Heart right ventricle (tissue), 16 donors: ENCODE measurements around the gene REPS1. TPM values are rescaled to one million over a fixed set of nuclear protein-coding genes. Genes with fewer than 3 reads are reported as not detected.

Source experiments
- ATAC-seq, 8 donors: fragments of 200-7000 bp; cut with Tn5 transposase; one replicate each; pipeline ENCODE4 v1.9.1; 2020; ENCODE audit warnings: mild to moderate bottlenecking in 8 of 8, moderate library complexity in 8 of 8, moderate number of reproducible peaks in 1 of 8
- DNase-seq, 2 donors: peaks; one replicate each; pipeline ENCODE4 v3.0.0-alpha.2; 2020
- H3K27ac ChIP-seq, 10 donors: fragments of 200-600 bp; sonication (generic) in 2 of 10; one replicate each; pipeline versions ENCODE4 v1.5.0 to v1.8.0; 2020 to 2022; ENCODE audit warnings: mild to moderate bottlenecking in 3 of 10
- H3K27me3 ChIP-seq, 7 donors: fragments of 200-600 bp; one replicate each; pipeline ENCODE4 v1.8.0; 2021 to 2022; ENCODE audit warnings: mild to moderate bottlenecking in 2 of 7
- H3K36me3 ChIP-seq, 9 donors: fragments of 200-600 bp; sonication (generic) in 1 of 9; one replicate each; pipeline versions ENCODE4 v1.5.0 to v1.8.0; 2020 to 2022; ENCODE audit warnings: mild to moderate bottlenecking in 2 of 9
- H3K4me1 ChIP-seq, 9 donors: fragments of 200-600 bp; sonication (generic) in 1 of 9; one replicate each; pipeline versions ENCODE4 v1.5.0 to v1.8.0; 2020 to 2022; ENCODE audit warnings: mild to moderate bottlenecking in 4 of 9
- H3K4me3 ChIP-seq, 10 donors: fragments of 200-600 bp; sonication (generic) in 2 of 10; one replicate each; pipeline versions ENCODE4 v1.5.0 to v1.8.0; 2020 to 2022; ENCODE audit warnings: mild to moderate bottlenecking in 7 of 10, moderate library complexity in 2 of 10
- H3K9me3 ChIP-seq, 11 donors: fragments of 200-600 bp in 10 of 11; sonication (generic) in 2 of 11; one replicate each; pipeline versions ENCODE4 v1.5.0 to v1.8.0; 2013 to 2022; ENCODE audit warnings: mild to moderate bottlenecking in 2 of 11, control low read depth in 1 of 11, moderate library complexity in 1 of 11
- CTCF ChIP-seq, 9 donors: fragments of 200-600 bp; sonication (generic) in 2 of 9; IDR thresholded peaks; one replicate each; pipeline versions ENCODE4 v1.5.0 to v1.8.0; 2021 to 2022; ENCODE audit warnings: antibody characterized with exemption in 9 of 9, mild to moderate bottlenecking in 5 of 9, moderate library complexity in 1 of 9
- WGBS, 2 donors: extraction: QIAGEN DNeasy Blood & Tissue Kit; methylation state at CpG; one replicate each; pipeline ENCODE4 v1.1.7; 2013; ENCODE audit warnings: inconsistent platforms in 1 of 2; 5-methylcytosine and 5-hydroxymethylcytosine counted together
- intact Hi-C, 10 donors: fragments of 100-400 bp; cut with DNase I; formaldehyde crosslinking; loops; one replicate each; pipeline versions ENCODE4 v1.11.1 to v1.14.2; 2022
- polyA plus RNA-seq, 2 donors: library from polyadenylated mRNA; stranded (reverse); fragments of 200-250 nt; gene quantifications; one replicate each; pipeline ENCODE4 v1.2.3, GENCODE V29; 2013
- total RNA-seq, 10 donors: library from RNA; stranded (reverse); fragmentation: NEBNext Ultra II Directional in 3 of 10; extraction: Animal tissue kit (Norgen Biotek cat#: 25700) in 3 of 10; gene quantifications; one replicate each; pipeline versions ENCODE4 v1.2.1 to v1.2.4, GENCODE V29; 2021 to 2023
- donor health status: Arrhythmogenic right ventricular cardiomyopathy.
- donor health status: ischemic (EF 13 %, LVEDD 7.1; RV severe dilation, severe dysfunction).
- donor health status: healthy with polysubstance abuse.
- donor health status: DM: no; HTN: yes; CAD: no.
- donor health status: DM: no; HTN: no; CAD: no.
- donor health status: ischemic (EF 25% LVEDD 6.9; RV normal size, moderate dysfunction).
- donor health status: ischemic (EF 25% LVEDD 5.7; RV mildly dilated, moderate dysfunction).
- donor health status: healthy.
- donor health status: DM: yes; HTN: yes; CAD: no.
- donor health status: Ischemic cardiomyopathy.
- donor health status: ischemic (EF 35%, LVEDD 5.7; RV mildly dilated, moderate dysfunction).
- donor health status: nonischemic (EF 11% LVEDD 7.7; RV severe dilation, severe dysfunction).
- donor health status: DM: yes; HTN: yes; CAD: no.
- donor health status: PGD.
- donor health status: ischemic (EF 29% LVEDD 5.4; RV normal size, mild dysfunction).
- donor health status: nonischemic (EF 23%, LVEDD 6.1; RV moderate dilation, normal function).

Gene REPS1
- total and polyA plus RNA-seq, 12 donors = 30.2 to 43.9 (median 39.4) TPM

- WGBS, 2 donors = 9 to 11% methylated on average over 3 of the region's 3 CpGs
- H3K27ac ChIP-seq = peak overlapping the region in 7 of 10 donors; percentile 27 to 97 (median 94)
- intact Hi-C loops = loop anchor here in 6 of 10 donors (2.0 to 10.0 kb wide), 6 partner anchors 34 to 170 kb away; partner anchors contain the start of gene ABRACL (in 1 of the 6)
These were observed 1.5 kb downstream of the REPS1 start for GRCh38 chr6:138986578-138986977.

GRCh38 chr6:138981416-138981815 is 6.6 kb downstream of the REPS1 start:
- ATAC-seq = no peak
- peaks cover 0 to 73% (median 51%) of the 10 kb centered on the region in 9 donors for H3K4me1 ChIP-seq
- 52 to 68% methylated on average over 2 of the region's 2 CpGs for WGBS, 2 donors

More at GRCh38 chr6:138986578-138986977, 1.5 kb downstream of the REPS1 start:
- Histone ChIP-seq H3K36me3 (no peaks in the 10 kb centered on the region), H3K9me3 (no peaks in the 10 kb centered on the region), H3K27me3 (no peaks in the 10 kb centered on the region), H3K4me1 (peaks cover 0 to 62% (median 51%) of the 10 kb centered on the region in 9 donors), H3K4me3 (peak overlapping the region; percentile 64 to 97 (median 92))
- no peak for TF ChIP-seq CTCF (IDR thresholded peaks at IDR 0.05)
- ATAC-seq (no peak), DNase-seq (no peak)

GRCh38 chr6:138979813-138980668 is 8.0 kb downstream of the REPS1 start:
- ATAC-seq = peak in 1 of 8 donors; percentile 45
- intact Hi-C loops = loop anchor here in 2 of 10 donors (10.0 kb wide), 1 partner anchor 65 kb away; no protein-coding TSS in a partner anchor
- Histone ChIP-seq H3K27ac (no peak overlapping the region), H3K4me3 (no peak overlapping the region), H3K36me3 (no peaks in the 10 kb centered on the region), H3K27me3 (no peaks in the 10 kb centered on the region), H3K9me3 (no peaks in the 10 kb centered on the region), H3K4me1 (peaks cover 0 to 63% (median 37%) of the 10 kb centered on the region in 9 donors)
- WGBS, 2 donors = 90 to 92% methylated on average over 5 of the region's 5 CpGs
- no peak for DNase-seq
- no peak for TF ChIP-seq CTCF (IDR thresholded peaks at IDR 0.05)

More at GRCh38 chr6:138981416-138981815, 6.6 kb downstream of the REPS1 start:
- Histone ChIP-seq H3K27ac (no peak overlapping the region), H3K27me3 (no peaks in the 10 kb centered on the region), H3K4me3 (no peak overlapping the region), H3K9me3 (no peaks in the 10 kb centered on the region), H3K36me3 (no peaks in the 10 kb centered on the region)
- DNase-seq = no peak
- no peak for TF ChIP-seq CTCF (IDR thresholded peaks at IDR 0.05)
- intact Hi-C loops = loop anchor here in 2 of 10 donors (10.0 kb wide), 1 partner anchor 67 kb away; no protein-coding TSS in a partner anchor

GRCh38 chr6:138979365-138979764 is 8.7 kb downstream of the REPS1 start:
- 79 to 86% methylated on average over 2 of the region's 2 CpGs for WGBS, 2 donors
- H3K4me3 ChIP-seq = no peak overlapping the region
- no peaks in the 10 kb centered on the region for H3K36me3 ChIP-seq
- ATAC-seq (no peak), DNase-seq (no peak)
- no peaks in the 10 kb centered on the region for H3K9me3 ChIP-seq
- intact Hi-C loops = no loop called here
- no peaks in the 10 kb centered on the region for H3K27me3 ChIP-seq
- H3K4me1 ChIP-seq = peaks cover 0 to 63% (median 31%) of the 10 kb centered on the region in 9 donors
- no peak for TF ChIP-seq CTCF (IDR thresholded peaks at IDR 0.05)
- no peak overlapping the region for H3K27ac ChIP-seq
